Measurements from ENCODE around the gene RFC4. TPM values are rescaled to one million over a fixed set of nuclear protein-coding genes. Genes with fewer than 3 reads are reported as not detected.

The RFC4 gene
- total and polyA plus RNA-seq, 8 donors, result 3.2 to 121 (median 25.2) TPM; not detected in 1

- whole genome bisulfite sequencing, 5 donors, result 46 to 64% (median 58%) methylated on average over 8 of the region's 8 CpGs
- Histone ChIP-seq H3K36me3 (no peaks in the 10 kb centered on the region), H3K27ac (no peak overlapping the region), H3K4me3 (no peak overlapping the region), H3K4me1 (peaks cover 0 to 14% (median 14%) of the 10 kb centered on the region in 4 donors), H3K27me3 (peaks cover 0 to 6% (median 0%) of the 10 kb centered on the region in 3 donors), H3K9me3 (no peaks in the 10 kb centered on the region)
- TF ChIP-seq POLR2AphosphoS5 (IDR thresholded peaks at IDR 0.05) (no peak), EP300 (IDR thresholded peaks at IDR 0.05) (no peak)
- intact Hi-C loops (cut with DNase I; ENCODE audit: low total_unique reads), result no loop called here
- DNase-seq, result no peak
Observed at GRCh38 chr3:186775999-186776398, 30.3 kb downstream of the RFC4 start.

GRCh38 chr3:186772701-186773417, 33.4 kb downstream of the RFC4 start:
- Histone ChIP-seq H3K9me3 (no peaks in the 10 kb centered on the region), H3K4me1 (peaks cover 0 to 14% (median 14%) of the 10 kb centered on the region in 4 donors), H3K27me3 (peaks cover 0 to 6% (median 0%) of the 10 kb centered on the region in 3 donors), H3K4me3 (peak overlapping the region; percentile 43 to 58 (median 52)), H3K36me3 (no peaks in the 10 kb centered on the region), H3K27ac (peak overlapping the region; percentile 10 to 67 (median 32))
- peak in 1 of 3 donors; percentile 14 for TF ChIP-seq POLR2AphosphoS5 (IDR thresholded peaks at IDR 0.05)
- TF ChIP-seq CTCF (IDR thresholded peaks at IDR 0.05), result no peak
- no peak for TF ChIP-seq POLR2A (IDR thresholded peaks at IDR 0.05)
- 15 to 28% (median 24%) methylated on average over 24 to 28 of the region's 28 CpGs for WGBS, 5 donors
- DNase-seq, result peak; percentile 60 to 84
- intact Hi-C loops (cut with DNase I; ENCODE audit: low total_unique reads), result no loop called here

- Histone ChIP-seq H3K4me3 (peak overlapping the region; percentile 43 to 58 (median 52)), H3K9me3 (no peaks in the 10 kb centered on the region), H3K4me1 (peaks cover 0 to 14% (median 14%) of the 10 kb centered on the region in 4 donors), H3K27me3 (peaks cover 0 to 6% (median 0%) of the 10 kb centered on the region in 3 donors), H3K27ac (peak overlapping the region in 4 of 5 donors; percentile 26 to 67 (median 48)), H3K36me3 (no peaks in the 10 kb centered on the region)
- no peak for TF ChIP-seq CTCF (IDR thresholded peaks at IDR 0.05)
- no peak for TF ChIP-seq POLR2A (IDR thresholded peaks at IDR 0.05)
- no peak for TF ChIP-seq POLR2AphosphoS5 (IDR thresholded peaks at IDR 0.05)
- no peak for TF ChIP-seq EP300 (IDR thresholded peaks at IDR 0.05)
- 6 to 8% (median 7%) methylated on average over 26 of the region's 26 CpGs for WGBS, 5 donors
- DNase-seq, result no peak
- intact Hi-C loops (cut with DNase I; ENCODE audit: low total_unique reads), result no loop called here
Observed at GRCh38 chr3:186772281-186772694, 34.0 kb downstream of the RFC4 start.

DNA sequence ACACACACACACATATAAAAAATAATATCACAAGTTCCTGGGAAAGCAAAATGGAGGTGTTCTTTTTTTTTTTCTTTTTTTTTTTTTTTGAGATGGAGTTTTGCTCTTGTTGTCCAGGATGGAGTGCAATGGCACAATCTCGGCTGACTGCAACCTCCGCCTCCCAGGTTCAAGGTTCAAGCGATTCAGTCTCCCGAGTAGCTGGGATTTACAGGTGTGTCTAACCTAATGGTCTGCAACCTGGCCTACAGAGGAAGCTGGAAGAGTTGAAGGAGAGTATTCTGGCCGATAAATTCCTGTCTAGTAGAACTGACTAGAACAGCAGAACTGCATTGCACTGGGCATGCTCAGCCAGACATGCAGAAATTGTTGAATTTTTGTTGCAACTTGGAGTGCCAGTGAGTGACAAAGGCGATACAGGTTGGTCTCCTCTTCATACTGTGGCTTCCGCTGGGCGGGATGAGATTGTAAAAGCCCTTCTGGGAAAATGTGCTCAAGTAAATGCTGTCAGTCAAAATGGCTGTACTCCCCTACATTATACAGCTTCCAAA, 45.3 kb downstream of the RFC4 start:
- no peaks in the 10 kb centered on the region for H3K4me1 ChIP-seq
- no peak for TF ChIP-seq CTCF (IDR thresholded peaks at IDR 0.05)
- no peak for TF ChIP-seq POLR2A (IDR thresholded peaks at IDR 0.05)
- TF ChIP-seq EP300 (IDR thresholded peaks at IDR 0.05), result no peak
- TF ChIP-seq POLR2AphosphoS5 (IDR thresholded peaks at IDR 0.05), result no peak
- no peak overlapping the region for H3K4me3 ChIP-seq
- no peak overlapping the region for H3K27ac ChIP-seq
- DNase-seq, result no peak
- no peaks in the 10 kb centered on the region for H3K36me3 ChIP-seq
- H3K9me3 ChIP-seq, result no peaks in the 10 kb centered on the region
- 86 to 91% (median 88%) methylated on average over 8 of the region's 8 CpGs for WGBS, 5 donors
- H3K27me3 ChIP-seq, result no peaks in the 10 kb centered on the region
- intact Hi-C loops (cut with DNase I; ENCODE audit: low total_unique reads), result no loop called here

Data from stomach (tissue), 9 donors.